Stimulated activated CD4-positive, alpha-beta T cell treated with anti-CD3 and anti-CD28 coated beads, TNF-alpha, amount 100 ng/mL, for 24 hours (primary cell): Measurements from ENCODE around the gene KDM6B.
"Not testable (repeated sequence)": the region's sequence is repeated elsewhere in the genome, so short reads cannot be mapped to it uniquely, and the experiment has no call there.

Experiments used
- DNase-seq, 3 experiments: peaks; one replicate each; pipeline ENCODE4 v3.0.0-alpha.2; 2020; ENCODE audit warnings: low read depth in 3 of 3

KDM6B gene

DNA sequence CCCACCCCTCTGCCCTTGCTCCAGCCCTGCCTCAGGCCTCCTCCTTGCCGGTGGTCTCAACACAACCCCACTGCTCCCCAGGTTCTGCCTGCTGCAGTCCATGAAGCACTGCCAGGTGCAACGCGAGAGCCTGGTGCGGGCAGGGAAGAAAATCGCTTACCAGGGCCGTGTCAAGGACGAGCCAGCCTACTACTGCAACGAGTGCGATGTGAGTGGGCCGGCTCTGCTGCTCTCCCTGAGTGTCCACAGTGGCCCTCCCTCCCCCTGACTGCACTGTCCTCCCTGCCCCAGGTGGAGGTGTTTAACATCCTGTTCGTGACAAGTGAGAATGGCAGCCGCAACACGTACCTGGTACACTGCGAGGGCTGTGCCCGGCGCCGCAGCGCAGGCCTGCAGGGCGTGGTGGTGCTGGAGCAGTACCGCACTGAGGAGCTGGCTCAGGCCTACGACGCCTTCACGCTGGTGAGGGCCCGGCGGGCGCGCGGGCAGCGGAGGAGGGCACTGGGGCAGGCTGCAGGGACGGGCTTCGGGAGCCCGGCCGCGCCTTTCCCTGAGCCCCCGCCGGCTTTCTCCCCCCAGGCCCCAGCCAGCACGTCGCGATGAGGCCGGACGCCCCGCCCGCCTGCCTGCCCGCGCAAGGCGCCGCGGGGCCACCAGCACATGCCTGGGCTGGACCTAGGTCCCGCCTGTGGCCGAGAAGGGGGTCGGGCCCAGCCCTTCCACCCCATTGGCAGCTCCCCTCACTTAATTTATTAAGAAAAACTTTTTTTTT, 19.1 kb downstream of the KDM6B start:
- DNase-seq: no peak

DNA sequence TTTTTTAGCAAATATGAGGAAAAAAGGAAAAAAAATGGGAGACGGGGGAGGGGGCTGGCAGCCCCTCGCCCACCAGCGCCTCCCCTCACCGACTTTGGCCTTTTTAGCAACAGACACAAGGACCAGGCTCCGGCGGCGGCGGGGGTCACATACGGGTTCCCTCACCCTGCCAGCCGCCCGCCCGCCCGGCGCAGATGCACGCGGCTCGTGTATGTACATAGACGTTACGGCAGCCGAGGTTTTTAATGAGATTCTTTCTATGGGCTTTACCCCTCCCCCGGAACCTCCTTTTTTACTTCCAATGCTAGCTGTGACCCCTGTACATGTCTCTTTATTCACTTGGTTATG, 19.6 kb downstream of the KDM6B start:
- no peak for DNase-seq

DNA sequence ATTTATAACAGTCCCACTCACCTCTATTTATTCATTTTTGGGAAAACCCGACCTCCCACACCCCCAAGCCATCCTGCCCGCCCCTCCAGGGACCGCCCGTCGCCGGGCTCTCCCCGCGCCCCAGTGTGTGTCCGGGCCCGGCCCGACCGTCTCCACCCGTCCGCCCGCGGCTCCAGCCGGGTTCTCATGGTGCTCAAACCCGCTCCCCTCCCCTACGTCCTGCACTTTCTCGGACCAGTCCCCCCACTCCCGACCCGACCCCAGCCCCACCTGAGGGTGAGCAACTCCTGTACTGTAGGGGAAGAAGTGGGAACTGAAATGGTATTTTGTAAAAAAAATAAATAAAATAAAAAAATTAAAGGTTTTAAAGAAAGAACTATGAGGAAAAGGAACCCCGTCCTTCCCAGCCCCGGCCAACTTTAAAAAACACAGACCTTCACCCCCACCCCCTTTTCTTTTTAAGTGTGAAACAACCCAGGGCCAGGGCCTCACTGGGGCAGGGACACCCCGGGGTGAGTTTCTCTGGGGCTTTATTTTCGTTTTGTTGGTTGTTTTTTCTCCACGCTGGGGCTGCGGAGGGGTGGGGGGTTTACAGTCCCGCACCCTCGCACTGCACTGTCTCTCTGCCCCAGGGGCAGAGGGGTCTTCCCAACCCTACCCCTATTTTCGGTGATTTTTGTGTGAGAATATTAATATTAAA, 20.2 kb downstream of the KDM6B start:
- no peak for DNase-seq

DNA sequence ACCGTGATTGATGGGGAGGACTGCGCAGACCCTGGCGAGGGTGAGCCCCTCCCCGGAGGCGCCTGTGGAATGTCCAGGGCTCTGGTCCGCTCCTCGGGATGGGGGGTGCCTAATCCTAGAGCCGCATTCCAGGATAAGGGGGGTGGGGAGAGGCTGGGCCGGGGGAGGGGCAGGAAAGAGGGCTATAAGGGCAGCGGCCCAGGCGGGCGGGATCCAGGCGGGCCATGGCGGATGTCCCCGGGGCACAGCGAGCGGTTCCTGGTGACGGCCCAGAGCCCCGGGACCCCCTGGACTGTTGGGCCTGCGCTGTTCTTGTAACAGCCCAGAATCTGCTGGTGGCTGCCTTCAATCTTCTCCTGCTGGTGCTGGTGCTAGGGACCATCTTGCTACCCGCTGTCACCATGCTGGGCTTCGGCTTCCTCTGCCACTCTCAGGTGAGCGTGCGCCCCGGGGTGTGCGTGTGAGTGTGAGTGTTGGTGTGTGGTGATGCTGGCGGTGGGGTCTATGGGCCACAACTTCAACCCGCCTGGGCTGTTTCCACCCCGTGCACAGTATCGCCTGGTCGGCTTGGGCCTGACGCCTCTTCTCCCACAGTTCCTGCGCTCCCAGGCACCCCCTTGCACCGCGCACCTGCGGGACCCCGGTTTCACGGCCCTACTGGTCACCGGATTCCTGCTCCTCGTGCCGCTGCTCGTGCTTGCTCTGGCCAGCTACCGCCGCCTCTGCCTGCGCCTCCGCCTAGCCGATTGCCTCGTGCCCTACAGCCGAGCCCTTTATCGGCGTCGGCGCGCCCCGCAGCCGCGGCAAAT, 21.0 kb downstream of the KDM6B start, which contains the start of gene TMEM88:
TMEM88 (plus strand) TSS at position 216 of the 809 bp plus-strand sequence; CDS start at position 225, 9 bp downstream.
- no peak for DNase-seq

DNA sequence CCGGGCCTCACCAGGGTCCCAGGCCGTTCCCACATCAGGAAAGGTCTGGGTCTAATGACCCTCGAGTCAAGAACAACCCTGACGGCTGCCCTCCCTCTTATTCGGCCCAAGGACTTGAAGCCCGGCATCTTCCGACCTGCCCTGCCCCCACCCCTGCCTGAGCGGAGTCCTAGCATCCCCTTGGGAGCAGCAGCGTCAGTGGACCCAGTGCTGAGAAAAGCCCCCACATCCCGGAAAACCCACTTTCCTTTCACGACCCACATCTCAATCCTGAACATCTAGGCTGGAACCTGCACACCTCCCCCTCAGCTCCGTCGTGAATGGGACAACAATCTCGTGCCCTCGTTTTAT, 21.6 kb downstream of the KDM6B start:
- no peak for DNase-seq

DNA sequence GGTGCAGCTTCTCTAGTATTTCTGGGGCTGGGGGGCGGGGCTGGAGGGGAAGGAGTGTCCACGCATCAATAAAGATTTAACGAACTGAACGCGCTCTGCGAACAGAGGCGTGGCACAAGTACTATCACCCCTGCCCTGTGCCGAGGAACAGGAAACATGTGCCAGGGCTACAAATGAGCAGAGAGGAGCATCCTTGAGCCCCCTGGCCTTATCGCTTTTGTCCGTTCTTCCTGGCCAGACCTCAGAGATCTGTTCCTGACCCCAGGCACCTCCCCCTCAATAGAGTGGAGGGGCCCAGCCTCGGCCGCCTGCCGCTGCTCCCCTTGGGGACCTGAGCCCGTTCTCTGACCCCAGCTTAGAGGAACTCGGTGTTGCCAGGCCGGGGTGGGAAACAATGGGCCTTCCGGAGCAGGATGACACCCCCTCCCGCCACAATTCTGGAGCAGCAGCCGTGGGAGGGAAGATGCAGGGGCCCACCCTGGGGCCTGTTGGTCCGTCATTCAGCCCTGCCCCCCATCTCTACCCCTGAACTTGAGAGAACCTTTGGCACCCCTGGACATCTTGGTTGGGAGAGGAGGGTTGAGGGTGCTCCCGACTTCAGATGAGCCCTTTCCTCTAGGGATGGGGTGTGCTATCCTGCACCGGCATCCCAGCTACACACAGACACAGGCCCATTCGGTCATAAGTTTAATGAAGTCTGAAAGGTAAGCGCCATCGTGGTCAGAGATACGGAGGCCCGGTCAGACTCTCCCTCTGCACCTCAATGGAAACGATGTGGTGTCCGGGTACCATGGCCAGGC, 22.2 kb downstream of the KDM6B start:
- no peak for DNase-seq

DNA sequence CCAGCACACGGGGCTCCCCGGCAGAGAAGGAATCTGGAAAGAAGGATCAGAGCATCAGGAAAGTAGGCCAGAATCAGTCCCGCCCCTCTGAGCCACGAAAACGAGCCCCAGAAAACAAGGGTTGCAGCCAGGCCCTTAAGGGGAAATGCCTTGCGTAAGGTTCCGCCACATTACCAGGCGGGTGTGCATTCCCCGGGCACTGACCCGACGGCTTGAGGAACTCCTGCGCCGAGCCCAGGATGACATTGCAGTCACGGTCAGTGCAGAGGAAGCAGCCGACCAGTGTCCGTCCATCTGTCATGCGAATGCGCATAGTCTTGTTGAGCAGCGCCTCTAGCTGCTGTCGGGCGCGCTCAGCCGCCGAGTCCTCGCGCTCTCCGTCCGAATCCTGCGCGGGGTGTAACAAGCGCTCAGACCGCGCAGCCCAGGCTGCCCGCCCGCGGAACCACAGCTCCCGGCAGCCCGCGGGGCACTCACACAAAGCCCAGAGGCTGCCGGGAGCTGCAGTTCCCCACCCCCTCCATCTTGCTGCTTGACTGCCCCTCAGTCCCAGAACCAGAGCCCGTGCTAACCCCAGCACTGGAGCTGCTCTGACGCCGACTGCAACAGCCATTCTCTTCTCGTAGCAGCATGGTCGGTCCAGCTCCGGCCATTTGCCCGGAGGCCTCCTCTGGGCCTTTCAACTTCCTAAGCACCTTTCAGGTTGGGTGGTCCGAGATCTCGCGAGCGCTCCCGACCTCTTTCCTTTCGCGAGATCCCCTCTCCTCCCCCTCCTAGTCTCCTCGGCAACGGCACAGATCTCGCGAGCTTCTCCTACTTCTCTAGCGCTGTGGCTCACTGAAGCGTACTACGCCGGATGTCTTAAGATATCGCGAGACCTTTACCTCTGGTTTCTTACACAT, 23.0 kb downstream of the KDM6B start, which contains the start of gene NAA38:
NAA38 (minus strand) TSS at position 749 of the 902 bp plus-strand sequence; CDS start at position 653, 96 bp downstream.
- peak; percentile 83 to 92 (median 88) for DNase-seq

DNA sequence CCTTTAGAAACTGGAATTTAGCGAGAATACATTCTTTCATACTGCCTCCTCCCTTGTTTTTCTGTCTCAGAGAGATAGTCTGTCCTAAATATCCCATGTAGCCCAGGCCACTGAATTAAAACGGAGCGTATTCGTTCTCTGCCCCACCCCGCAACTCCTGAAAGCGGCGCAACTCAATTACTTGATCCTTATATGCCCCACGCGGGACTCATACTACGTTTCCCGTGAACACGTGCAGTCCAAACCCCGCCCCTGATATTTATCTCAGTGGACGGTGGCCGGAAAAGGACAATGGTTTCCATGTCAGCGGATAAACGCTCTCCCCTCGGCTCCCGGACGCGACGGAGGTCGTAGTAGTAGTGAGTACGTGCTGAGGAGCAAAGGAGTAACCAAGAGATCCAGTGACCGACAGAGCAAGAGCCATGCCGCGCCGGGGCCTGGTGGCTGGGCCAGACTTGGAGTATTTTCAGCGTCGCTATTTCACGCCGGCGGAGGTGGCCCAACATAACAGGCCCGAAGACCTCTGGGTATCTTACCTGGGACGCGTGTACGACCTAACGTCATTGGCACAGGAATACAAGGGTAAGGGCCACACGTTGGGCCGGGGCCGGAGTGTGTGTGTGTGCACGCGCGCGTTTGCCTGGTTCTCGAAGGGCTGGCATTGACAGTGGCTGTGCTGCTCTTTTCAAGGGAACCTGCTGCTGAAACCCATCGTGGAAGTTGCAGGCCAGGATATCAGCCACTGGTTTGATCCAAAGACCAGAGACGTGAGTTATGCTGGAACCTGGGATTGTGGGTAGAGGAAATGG, 23.9 kb downstream of the KDM6B start, which contains the start of gene CYB5D1:
CYB5D1 (plus strand) TSS at position 291 of the 809 bp plus-strand sequence; CDS start at position 423, 132 bp downstream.
- DNase-seq: peak; percentile 72 to 87 (median 85)

DNA sequence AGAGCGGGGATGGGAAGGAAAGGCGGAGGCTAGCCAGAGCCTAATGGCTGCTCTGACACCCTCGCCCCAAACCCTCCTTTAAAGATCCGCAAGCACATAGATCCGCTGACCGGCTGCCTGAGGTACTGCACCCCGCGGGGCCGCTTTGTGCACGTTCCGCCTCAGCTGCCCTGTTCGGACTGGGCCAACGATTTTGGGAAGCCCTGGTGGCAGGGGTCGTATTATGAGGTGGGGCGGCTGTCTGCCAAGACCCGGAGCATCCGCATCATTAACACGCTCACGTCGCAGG, 24.4 kb downstream of the KDM6B start:
- DNase-seq: no peak

DNA sequence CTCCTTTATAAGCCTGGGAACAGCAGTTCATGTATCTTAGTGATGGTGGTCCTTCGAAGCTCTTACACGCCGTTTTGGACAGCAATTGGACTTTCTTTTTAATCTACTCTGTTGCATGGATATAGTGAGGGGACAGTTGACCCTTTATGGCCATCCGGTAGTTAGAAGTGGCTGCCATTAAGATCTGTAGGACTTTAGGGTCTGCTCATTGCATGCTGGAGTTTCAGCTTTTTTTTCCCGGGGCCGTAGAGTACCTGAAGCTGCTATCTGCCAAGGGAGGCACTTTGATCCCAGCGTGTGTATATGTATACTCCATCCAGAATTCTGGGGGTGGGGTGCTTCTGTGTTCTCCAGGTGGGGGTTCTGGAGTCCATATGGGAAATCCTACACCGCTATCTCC, 25.0 kb downstream of the KDM6B start:
- DNase-seq: no peak

DNA sequence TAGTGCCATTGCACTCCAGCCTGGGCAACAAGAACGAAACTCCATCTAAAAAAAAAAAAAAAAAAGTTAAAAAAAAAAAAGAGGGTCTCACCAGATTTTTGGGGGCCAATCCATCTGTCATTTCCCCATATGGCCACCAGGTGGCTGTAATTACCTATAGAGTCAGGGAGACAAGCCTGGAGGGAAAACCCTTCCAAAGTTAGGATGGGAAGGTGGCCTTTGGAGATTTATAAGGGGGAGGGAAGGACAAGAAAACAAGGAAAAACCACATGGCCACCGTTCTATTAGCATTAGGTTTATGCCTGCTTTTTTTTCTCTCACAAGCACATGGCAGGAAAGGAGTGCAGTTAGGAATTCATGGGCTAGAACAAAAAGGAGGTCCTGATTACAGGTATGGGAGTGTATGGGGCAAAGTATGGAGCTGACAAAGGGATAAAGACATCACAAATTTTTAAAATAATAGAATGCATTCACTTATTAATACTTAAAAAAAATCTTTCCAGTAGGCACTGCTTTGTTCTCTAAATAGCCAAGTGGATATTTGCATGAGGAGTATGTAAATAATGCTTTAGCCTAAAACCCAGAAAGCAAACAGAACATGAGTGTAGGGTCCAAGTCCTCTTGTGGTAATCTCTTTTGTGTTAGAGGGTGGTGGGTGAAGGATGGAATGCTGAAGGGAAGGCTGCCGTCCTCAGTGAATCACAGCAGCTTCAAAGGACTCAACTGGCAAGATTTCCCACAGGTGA, 28.8 kb downstream of the KDM6B start:
- DNase-seq: no peak

DNA sequence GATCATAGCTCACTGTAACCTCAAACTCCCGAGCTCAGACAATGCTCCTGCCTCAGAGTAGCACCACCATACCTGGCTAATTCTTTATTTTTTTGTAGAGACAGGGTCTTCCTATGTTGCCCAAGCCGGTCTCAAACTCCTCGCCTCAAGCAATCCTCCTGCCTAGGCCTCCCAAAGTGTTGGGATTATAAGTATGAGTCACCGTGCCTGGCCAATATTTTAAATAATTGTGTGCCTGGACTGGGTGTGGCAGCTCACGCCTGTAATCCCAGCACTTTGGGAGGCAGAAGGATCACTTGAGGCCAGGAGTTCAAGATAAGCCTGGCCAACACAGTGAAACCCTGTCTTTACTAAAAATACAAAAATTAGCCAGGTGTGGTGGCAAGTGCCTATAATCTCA, 30.4 kb downstream of the KDM6B start:
- not testable (repeated sequence) for DNase-seq

DNA sequence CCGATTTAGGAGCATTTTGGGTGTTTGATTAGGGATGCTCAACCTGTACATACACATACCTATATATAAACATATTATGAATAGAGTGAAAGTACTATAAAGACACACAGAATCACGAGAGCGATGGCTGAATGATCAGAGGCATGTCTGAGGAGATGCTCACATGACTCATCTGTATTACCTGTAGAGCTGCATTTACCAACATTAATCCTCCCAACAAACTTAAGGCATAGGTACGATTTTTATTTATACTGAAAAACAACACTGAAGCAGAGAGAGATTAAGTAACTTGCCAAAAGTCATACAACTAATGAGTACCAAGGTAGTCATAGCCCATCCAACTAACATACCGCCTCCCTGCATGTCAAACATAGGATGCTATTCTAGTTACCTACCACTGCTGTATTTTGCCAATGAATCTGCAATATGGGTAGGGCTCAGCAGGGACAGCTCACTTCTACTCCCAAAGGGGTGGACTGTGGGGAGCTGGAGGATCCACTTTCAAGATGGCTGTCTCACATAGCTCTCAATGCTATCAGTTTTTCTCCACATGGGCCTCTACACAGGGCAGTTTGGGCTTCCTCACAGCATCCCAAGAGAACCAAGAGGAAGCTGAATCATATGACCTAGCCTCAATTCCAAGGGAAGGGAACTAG, 31.1 kb downstream of the KDM6B start:
- DNase-seq: no peak

DNA sequence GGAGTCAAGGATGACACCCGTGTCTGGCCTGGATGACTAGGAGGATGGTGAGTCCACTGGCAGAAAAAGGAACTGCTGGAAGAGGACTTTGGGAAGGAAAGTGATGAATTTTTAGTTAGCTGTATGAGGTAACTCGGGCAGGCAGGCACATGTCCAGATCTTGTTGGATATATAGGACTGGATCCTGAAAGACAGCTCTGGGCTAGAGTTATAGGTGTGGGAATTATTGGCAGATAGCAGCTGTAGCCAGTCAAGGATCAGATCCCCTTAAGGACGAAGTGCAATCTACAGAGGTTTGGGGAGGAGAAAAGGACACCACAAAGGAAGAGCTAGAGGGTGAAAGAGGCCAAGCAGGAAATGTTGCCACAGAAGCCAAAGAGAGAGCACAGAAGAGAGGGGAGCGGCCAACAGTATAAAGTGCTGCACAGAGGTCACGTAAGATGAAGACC, 33.9 kb downstream of the KDM6B start:
- no peak for DNase-seq

DNA sequence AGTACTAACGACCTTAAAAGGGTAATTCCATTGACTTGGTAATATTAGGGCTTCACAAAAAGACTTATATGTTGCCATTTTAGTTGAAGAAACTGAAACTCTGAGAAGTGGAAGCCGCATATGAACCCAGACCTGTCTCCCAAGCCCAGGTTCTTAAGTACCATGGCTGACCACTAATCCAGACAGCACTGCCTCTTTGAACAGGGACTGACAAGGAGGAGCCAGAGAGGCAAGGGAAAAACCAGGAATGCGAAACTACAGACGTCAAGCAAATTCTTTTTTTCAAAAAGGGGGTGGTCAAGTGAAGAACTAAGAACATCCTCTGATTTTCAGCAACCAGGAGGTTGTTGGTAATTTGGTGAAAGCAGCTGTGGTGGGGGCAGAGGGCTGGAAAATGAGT, 39.0 kb downstream of the KDM6B start:
- no peak for DNase-seq

DNA sequence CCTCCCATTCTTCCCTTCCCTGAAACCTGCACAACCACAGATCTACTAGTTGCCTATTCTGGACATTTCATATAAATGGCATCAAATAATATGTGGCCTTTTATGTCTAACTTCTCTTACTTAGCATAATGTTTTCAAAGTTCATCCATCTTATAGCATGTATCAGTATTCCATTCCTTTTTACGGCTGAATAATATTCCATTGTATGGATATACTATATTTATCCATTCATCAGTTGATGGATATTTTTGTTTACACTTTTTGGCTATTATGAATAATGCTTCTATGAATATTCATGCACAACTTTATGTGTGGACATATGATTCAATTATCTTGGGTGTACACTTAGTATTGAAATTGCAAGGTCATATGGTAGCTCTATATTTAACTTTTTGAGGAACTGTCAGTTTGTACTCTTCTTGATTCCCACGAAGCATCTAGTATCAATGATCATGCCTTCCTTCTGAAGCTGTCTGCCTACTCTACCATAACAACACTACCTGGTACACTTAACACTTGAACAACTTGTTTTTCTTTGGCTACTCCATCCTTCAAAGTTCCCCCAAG, 41.9 kb downstream of the KDM6B start:
- no peak for DNase-seq

DNA sequence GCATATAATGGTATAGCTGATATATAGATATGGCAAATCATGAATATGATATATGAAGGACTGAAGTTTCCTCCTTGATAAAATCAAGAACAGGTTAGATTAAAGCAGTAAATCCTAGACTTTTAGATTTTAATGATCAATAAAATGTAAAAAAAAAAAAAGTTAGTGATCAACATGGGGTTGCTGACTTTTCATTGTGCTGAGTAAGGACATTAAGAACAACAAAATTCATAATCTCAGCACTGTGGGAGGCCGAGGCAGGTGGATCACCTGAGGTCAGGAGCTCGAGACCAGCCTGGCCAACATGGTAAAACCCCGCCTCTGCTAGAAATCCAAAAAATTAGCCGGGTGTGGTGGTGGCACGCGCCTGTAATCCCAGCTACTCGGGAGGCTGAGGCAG, 44.2 kb downstream of the KDM6B start:
- no peak for DNase-seq
